Activated CD4-positive, CD25-positive, alpha-beta regulatory T cell (primary cell): Measurements from ENCODE around the gene TBX21.

Source experiments
- DNase-seq, 4 experiments: peaks; one replicate each; lab custom pipeline; 2025; lab: John Stamatoyannopoulos, UW

Gene TBX21

GRCh38 chr17:47733047-47733673 lies at the start of gene TBX21:
TSS of gene TBX21 (plus strand) at chr17:47733236. CDS start at chr17:47733455, 219 bp downstream.
- DNase-seq: peak; percentile 78 to 86 (median 80)

- DNase-seq: no peak
Measured at GRCh38 chr17:47684025-47684424, 49.0 kb upstream of the TBX21 start.

GRCh38 chr17:47684535-47685193 lies 48.4 kb upstream of the TBX21 start:
- no peak for DNase-seq

- DNase-seq: no peak
Measured at GRCh38 chr17:47685556-47686275, 47.3 kb upstream of the TBX21 start.

GRCh38 chr17:47686276-47686635 lies 46.8 kb upstream of the TBX21 start:
- DNase-seq: no peak

GRCh38 chr17:47686664-47687327 lies 46.2 kb upstream of the TBX21 start:
- no peak for DNase-seq

- DNase-seq: no peak
Measured at GRCh38 chr17:47687328-47687690, 45.7 kb upstream of the TBX21 start.

- DNase-seq: no peak
Measured at GRCh38 chr17:47687748-47688147, 45.3 kb upstream of the TBX21 start.

GRCh38 chr17:47690121-47690520 lies 42.9 kb upstream of the TBX21 start:
- DNase-seq: no peak

GRCh38 chr17:47692137-47692894 lies 40.7 kb upstream of the TBX21 start:
- no peak for DNase-seq

- DNase-seq: no peak
Measured at GRCh38 chr17:47692895-47693730, 39.9 kb upstream of the TBX21 start.

- DNase-seq: peak; percentile 22 to 51 (median 44)
Measured at GRCh38 chr17:47693731-47694580, 39.1 kb upstream of the TBX21 start, which contains the start of gene TBKBP1. TSS of gene TBKBP1 (plus strand) at chr17:47694161. CDS start at chr17:47696113, 1,952 bp downstream.

GRCh38 chr17:47694581-47695428 lies 38.2 kb upstream of the TBX21 start:
- peak in 2 of 4 experiments; percentile 37 to 61 for DNase-seq

GRCh38 chr17:47695429-47696376 lies 37.3 kb upstream of the TBX21 start:
- DNase-seq: no peak

- DNase-seq: no peak
Measured at GRCh38 chr17:47696717-47697642, 36.1 kb upstream of the TBX21 start.

- no peak for DNase-seq
Measured at GRCh38 chr17:47697906-47698711, 34.9 kb upstream of the TBX21 start.
